HG02763 (cell line): ENCODE measurements around the gene SHB.

Source experiments
- ATAC-seq: cut with Tn5 transposase; IDR thresholded peaks from one replicate; pipeline ENCODE4 v1.9.1; 2021; ENCODE audit warnings: mild to moderate bottlenecking, moderate library complexity; ENCODE audit not compliant: unreplicated experiment

The SHB gene

DNA sequence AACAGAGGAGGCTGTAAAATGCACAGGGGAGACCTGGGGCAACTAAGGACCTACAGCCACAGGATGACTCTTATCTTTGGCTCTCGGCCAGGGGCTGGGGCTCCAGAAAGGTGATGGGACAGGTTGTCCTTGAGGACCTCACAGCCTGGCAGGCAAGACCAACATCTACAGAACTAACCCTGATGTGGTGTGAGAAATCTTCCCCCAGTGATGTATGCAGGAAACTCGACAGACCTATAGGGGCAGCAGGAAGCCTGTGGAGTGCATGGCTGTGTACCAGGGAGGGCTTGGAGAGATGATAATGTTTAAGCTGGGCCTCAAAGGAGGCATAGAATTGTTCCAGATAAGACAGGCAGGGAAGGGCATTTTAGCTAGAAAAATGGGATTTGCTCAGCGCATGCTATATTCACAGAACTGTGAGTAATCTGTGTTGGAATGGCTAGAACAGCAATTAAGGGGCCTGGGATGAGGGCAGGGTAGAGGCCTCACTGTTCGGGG lies 96.6 kb downstream of the SHB start:
- ATAC-seq: no peak

- ATAC-seq: no peak
Observed at GRCh38 chr9:37971691-37972090, 97.3 kb downstream of the SHB start.

DNA sequence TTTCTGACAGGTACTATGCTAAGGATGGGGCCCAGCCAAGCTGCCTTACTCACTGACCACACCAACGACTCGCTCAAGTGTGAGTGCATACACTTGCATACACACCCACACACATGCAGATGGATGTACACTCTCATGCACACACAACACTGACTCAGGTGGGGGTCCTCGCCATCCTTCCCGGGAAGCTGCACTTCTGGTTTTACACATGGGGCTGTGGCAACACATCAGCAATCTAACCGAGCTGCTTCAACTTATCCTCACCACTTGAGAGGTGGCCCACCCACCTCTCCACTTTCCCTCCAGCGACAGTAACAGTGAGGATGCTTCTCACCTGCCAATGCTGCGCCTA lies 97.9 kb downstream of the SHB start:
- ATAC-seq: no peak

DNA sequence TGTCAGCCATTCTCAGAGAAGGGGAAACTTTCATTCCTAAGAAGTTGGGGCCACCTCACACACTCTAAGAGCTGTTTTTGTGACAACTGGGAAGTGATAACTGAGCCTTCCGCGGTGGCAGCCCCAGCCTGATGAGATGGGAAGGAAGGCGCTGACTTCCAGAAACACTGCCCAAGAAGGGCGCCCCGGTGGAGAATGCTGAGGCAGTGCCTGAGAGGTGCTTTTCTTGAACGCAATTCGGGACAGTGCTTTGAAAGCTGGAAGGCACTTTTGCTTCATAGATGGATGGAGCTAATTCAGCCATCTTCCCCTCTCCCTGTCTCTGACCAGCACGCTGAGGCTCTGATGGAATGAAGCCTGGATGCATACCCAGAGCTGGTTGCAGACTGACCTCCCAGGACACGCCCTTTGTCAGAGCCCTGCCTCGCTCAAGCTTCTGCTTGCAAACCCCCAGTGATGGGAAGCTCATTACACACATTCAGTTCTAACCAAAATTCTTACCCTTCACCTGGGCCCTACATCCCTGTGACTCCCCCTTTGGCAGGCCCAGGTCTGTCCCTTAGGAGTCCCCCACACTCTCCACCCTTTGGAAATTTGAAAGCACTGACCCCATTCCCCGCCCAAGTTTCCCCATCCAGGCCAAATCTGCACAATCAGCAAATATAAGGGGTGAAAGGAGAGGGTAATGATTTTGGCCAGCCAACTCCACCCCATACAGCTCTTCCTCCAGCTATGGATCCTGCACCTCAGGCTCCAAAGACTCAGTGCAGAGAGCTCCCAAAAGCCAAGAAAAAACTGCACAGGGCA lies 98.5 kb downstream of the SHB start:
- no peak for ATAC-seq

- ATAC-seq: no peak
Observed at GRCh38 chr9:37969558-37970300, 99.3 kb downstream of the SHB start.

- ATAC-seq: no peak
Observed at GRCh38 chr9:37969130-37969529, 99.9 kb downstream of the SHB start.

DNA sequence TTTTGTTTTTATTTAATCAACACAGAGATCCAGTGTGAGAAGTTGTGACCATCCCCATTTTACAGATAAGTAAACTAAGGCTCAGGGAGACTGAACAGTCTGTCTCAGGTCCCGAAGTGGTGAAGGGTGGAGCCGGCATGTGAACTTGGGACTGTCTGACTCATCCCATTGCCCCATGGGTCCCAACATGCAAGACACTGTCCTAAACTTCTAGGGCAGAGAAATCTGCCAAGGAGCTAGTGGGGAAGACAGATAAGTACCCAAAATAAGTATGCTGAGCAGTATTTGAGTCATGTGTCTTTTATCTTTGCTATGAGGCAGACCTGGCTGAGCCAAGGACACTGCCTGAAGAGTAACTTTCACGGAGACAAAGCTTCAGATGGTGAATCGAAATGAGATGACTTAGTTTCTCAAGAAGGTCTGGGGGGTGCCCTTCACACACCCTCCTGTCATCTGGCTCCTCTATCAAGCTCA lies 100.8 kb downstream of the SHB start:
- ATAC-seq: no peak

GRCh38 chr9:37967761-37968080 lies 101.3 kb downstream of the SHB start:
- no peak for ATAC-seq

GRCh38 chr9:37967014-37967760 lies 101.8 kb downstream of the SHB start:
- no peak for ATAC-seq

GRCh38 chr9:37966412-37967013 lies 102.5 kb downstream of the SHB start:
- no peak for ATAC-seq

- ATAC-seq: peak; percentile 68
Observed at GRCh38 chr9:37965676-37966345, 103.2 kb downstream of the SHB start.

- no peak for ATAC-seq
Observed at GRCh38 chr9:37965116-37965515, 103.9 kb downstream of the SHB start.

DNA sequence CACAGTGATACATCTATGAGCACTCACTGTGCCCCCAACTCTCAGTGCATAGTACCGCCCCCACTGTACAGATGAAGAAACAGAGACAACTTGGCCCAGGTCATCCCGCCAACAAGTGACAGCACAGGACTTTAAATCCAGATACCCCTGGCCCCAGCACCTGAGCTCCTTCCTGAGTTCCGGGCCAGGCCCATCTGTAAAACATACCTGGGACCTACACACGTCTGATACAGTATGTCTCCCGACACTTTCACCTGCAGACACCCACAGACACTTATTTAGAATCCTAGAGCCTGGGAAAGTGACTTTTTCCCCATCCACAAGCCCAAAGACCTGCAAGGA lies 104.3 kb downstream of the SHB start:
- ATAC-seq: no peak

DNA sequence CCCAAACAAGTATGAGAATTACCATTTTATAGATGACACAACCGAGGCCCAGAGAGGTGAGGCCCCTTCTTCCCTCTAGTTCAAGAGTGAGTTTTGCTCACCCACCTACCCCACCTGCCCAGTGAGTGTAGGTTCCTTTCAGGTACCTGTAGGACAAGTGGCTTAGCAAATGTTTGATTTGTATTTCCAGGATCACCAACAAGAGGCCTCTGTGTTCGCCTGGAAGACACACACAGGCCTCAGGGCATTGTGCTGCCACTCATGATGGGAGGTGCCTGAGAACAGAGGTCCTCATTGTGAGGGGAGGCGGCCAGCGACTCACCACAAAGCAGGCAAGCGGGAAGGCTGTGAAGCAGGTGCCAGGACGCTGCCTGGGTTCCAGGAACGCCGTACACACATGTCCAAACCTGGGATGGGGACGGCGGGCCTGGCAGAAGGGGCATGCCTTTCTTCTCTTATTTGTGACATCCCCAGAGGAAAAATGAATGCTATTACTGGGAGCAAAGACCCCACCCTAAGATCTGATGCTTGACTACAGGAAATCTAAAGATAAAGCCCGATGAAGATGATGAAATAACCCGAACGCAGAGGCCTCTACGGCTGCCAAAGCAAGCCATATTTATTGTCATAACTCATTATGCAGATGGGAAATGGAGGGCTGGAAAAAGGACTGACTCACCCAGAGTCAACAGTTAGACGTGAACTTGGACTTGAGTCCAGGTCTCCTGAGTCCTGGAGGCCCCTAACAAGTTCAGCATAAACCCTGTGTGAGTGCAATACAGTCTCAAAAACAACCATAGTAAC lies 104.9 kb downstream of the SHB start:
- ATAC-seq: no peak

DNA sequence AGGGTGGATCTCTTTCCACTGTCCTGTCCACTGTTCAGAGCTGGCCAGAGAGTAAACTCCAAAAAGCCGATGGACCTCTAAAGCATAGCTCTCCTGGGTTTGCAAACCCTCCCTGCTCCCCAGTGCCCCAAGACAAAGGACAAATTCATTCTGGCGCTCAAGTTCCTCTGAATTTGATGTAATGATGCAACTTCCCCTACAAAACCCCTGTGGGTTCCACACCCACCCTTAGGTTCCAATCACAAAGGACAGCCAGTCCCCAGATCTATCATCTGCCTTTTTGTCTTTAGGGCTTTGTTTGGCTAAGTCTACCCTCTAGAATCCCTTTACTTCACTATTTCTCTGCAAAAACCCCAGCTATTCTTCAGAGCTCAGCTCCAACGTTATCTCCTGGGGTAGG lies 107.7 kb downstream of the SHB start:
- ATAC-seq: no peak

DNA sequence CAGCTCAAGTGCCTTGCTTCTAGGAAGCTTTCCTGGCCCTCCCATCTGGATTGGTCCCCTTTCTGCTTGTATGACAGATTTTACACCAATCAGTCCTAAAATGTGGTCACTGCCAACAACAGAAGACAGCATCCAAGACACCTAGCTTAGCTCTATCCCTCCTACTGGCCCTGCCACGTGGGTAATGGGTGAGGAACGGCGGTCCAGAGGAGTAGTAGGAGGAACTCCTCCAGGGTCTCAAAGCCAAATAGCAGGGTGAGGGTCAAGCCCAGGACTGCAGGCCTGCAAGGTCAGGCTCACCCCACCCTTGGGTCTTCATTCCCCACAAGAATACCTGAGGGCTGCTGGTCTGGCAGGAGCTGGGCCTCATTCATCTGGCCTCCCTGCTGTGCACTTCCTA lies 108.4 kb downstream of the SHB start:
- ATAC-seq: no peak

DNA sequence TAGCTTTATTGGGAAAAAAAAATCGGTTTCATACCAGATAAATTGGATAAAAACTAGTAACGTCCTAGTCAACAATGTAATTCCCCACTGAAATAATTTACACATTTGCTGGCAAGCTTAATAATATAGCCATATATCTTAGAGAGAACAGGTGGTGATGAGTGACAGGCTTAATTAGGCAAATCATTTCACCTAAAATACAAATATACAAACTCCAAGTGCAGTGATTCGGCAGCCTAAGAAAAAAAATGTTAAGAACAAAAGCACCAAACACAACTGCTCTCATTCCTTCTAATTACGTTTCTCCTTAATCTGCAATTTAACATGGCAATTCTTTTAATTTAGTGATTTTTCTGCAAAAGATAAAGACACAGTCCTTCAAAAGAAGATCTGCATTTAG lies 109.1 kb downstream of the SHB start:
- ATAC-seq: no peak

- no peak for ATAC-seq
Observed at GRCh38 chr9:37958154-37958553, 110.9 kb downstream of the SHB start.

DNA sequence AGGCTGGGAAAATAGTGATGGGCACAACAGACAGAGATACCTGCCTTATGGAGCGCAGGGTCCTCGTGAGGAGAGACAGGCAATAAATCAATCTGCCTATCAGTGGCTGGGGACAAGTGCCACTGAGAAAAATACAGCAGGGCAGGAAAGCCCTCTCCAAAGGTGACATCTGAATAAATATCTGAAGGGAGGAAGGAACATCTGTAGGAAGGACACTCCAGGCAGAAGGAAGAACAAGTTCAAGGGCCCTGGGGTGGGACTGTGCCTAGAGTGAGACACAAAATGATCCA lies 111.4 kb downstream of the SHB start:
- ATAC-seq: no peak
